OCI-LY1 (cell line): ENCODE data around the gene MARCKSL1.
"Not testable (repeated sequence)": the region's sequence is repeated elsewhere in the genome, so short reads cannot be mapped to it uniquely, and the experiment has no call there.

ENCODE experiments used
- H2AFZ ChIP-seq: fragments of 200-600 bp; sonication (generic), shearing (Covaris generic); 2 replicates; pipeline ENCODE4 v1.6.0; 2014; ENCODE audit warnings: antibody characterized with exemption, mild to moderate bottlenecking, low read length
- H3F3A ChIP-seq: fragments of 200-600 bp; sonication (generic), shearing (Covaris generic); 2 replicates; pipeline ENCODE4 v1.6.0; 2014; ENCODE audit warnings: mild to moderate bottlenecking, antibody characterized with exemption, low read length, moderate library complexity; ENCODE audit not compliant: insufficient read depth
- H3K27ac ChIP-seq: fragments of 200-600 bp; sonication (generic); 2 replicates; pipeline ENCODE4 v1.5.1; 2014; ENCODE audit warnings: low read length, mixed run types, mild to moderate bottlenecking, low read depth; ENCODE audit not compliant: poor library complexity, severe bottlenecking
- H3K27me3 ChIP-seq: fragments of 200-600 bp; sonication (generic); 2 replicates; pipeline ENCODE4 v1.6.0; 2014; ENCODE audit warnings: antibody characterized with exemption, mild to moderate bottlenecking, low read length, moderate library complexity; ENCODE audit not compliant: insufficient read depth
- H3K36me3 ChIP-seq: fragments of 200-600 bp; sonication (generic); 2 replicates; pipeline ENCODE4 v1.6.1; 2014; ENCODE audit warnings: mild to moderate bottlenecking, antibody characterized with exemption, low read length, moderate library complexity, mixed read lengths; ENCODE audit not compliant: insufficient read depth
- H3K4me1 ChIP-seq: fragments of 200-600 bp; sonication (generic); 2 replicates; pipeline ENCODE4 v1.5.1; 2014; ENCODE audit warnings: mild to moderate bottlenecking, low read length, moderate library complexity; ENCODE audit not compliant: insufficient read depth, severe bottlenecking
- H3K4me2 ChIP-seq: fragments of 200-600 bp; sonication (generic), shearing (Covaris generic); 2 replicates; pipeline ENCODE4 v1.6.1; 2014; ENCODE audit warnings: low read length
- H3K4me3 ChIP-seq: fragments of 200-600 bp; sonication (generic); 2 replicates; pipeline ENCODE4 v1.5.1; 2014; ENCODE audit warnings: low read length, low read depth, mild to moderate bottlenecking, mixed read lengths; ENCODE audit not compliant: poor library complexity, severe bottlenecking
- H3K79me2 ChIP-seq: fragments of 200-600 bp; shearing (Covaris generic); 2 replicates; pipeline ENCODE4 v1.6.1; 2016; ENCODE audit warnings: mixed run types, low read length, mixed read lengths; ENCODE audit not compliant: insufficient read depth
- H3K9ac ChIP-seq: fragments of 200-600 bp; sonication (generic), shearing (Covaris generic); 2 replicates; pipeline ENCODE4 v1.6.1; 2014; ENCODE audit warnings: mild to moderate bottlenecking, low read length, mixed read lengths
- H3K9me2 ChIP-seq: fragments of 200-600 bp; sonication (generic), shearing (Covaris generic); 2 replicates; pipeline ENCODE4 v1.6.1; 2014; ENCODE audit warnings: low read depth, mild to moderate bottlenecking, low read length, mixed read lengths
- H3K9me3 ChIP-seq: fragments of 200-600 bp; shearing (Covaris generic); 2 replicates; pipeline ENCODE4 v1.6.1; 2014; ENCODE audit warnings: low read length, mixed read lengths
- H4K20me1 ChIP-seq: fragments of 200-600 bp; sonication (generic), shearing (Covaris generic); 2 replicates; pipeline ENCODE4 v1.6.0; 2016; ENCODE audit warnings: mild to moderate bottlenecking, low read length; ENCODE audit not compliant: insufficient read depth
- CTCF ChIP-seq: fragments of 200-600 bp; sonication (generic), shearing (Covaris generic); IDR thresholded peaks from 2 replicates; pipeline ENCODE4 v1.5.1; 2017; ENCODE audit warnings: mild to moderate bottlenecking, antibody characterized with exemption, low read length, moderate library complexity, mixed read lengths
- EZH2 ChIP-seq: fragments of 200-600 bp; sonication (generic), shearing (Covaris generic); IDR thresholded peaks from 2 replicates; pipeline ENCODE4 v1.8.0; 2017; ENCODE audit warnings: borderline replicate concordance, mixed run types, mild to moderate bottlenecking, antibody characterized with exemption, low read length, moderate library complexity, mixed read lengths

Gene MARCKSL1

GRCh38 chr1:32299327-32299726, 36.7 kb downstream of the MARCKSL1 start:
- Histone ChIP-seq H3K4me3 (no peak overlapping the region), H3K4me1 (peaks cover 37% of the 10 kb centered on the region), H3F3A (no peaks in the 10 kb centered on the region), H4K20me1 (peaks cover 3% of the 10 kb centered on the region; the same call in 1 of the 2 replicates), H3K27me3 (no peaks in the 10 kb centered on the region), H3K27ac (no peak overlapping the region), H3K9me3 (no peaks in the 10 kb centered on the region; the same call in 1 of the 2 replicates), H3K9me2 (no peaks in the 10 kb centered on the region), H2AFZ (no peak overlapping the region), H3K36me3 (peaks cover 90% of the 10 kb centered on the region), H3K4me2 (no peak overlapping the region), H3K79me2 (peaks cover 89% of the 10 kb centered on the region), H3K9ac (no peak overlapping the region)
- TF ChIP-seq CTCF (no peak), EZH2 (no peak)

GRCh38 chr1:32298211-32298610, 37.8 kb downstream of the MARCKSL1 start:
- H3K4me2 ChIP-seq, H3K4me3 ChIP-seq, H3K9me3 ChIP-seq, H3K9me2 ChIP-seq, H4K20me1 ChIP-seq, H3K27ac ChIP-seq, H3K9ac ChIP-seq, H3K27me3 ChIP-seq, H3F3A ChIP-seq, H2AFZ ChIP-seq: not testable (repeated sequence)
- H3K79me2 ChIP-seq: peaks cover 88% of the 10 kb centered on the region
- peaks cover 88% of the 10 kb centered on the region for H3K36me3 ChIP-seq
- peaks cover 47% of the 10 kb centered on the region for H3K4me1 ChIP-seq

GRCh38 chr1:32291708-32292538, 44.1 kb downstream of the MARCKSL1 start, which contains the start of gene HDAC1:
TSS of gene HDAC1 (plus strand) at chr1:32292083. CDS start at chr1:32292170, 87 bp downstream.
- H2AFZ ChIP-seq: no peak within 1 kb of the TSS
- TF ChIP-seq CTCF (no peak), EZH2 (no peak)

More at GRCh38 chr1:32291708-32292538, 44.1 kb downstream of the MARCKSL1 start, which contains the start of gene HDAC1:
- H3K9me2 ChIP-seq: no peaks in the 10 kb centered on the region
- peaks cover 38% of the 10 kb centered on the region for H3K36me3 ChIP-seq
- peak within 1 kb of the TSS; percentile 90 for H3K27ac ChIP-seq
- peak within 1 kb of the TSS; percentile 94 for H3K4me3 ChIP-seq
- H3K9me3 ChIP-seq: no peaks in the 10 kb centered on the region
- no peaks in the 10 kb centered on the region for H3K27me3 ChIP-seq
- peaks cover 57% of the 10 kb centered on the region for H3K4me1 ChIP-seq
- H3K4me2 ChIP-seq: peak within 1 kb of the TSS; percentile 94
- H4K20me1 ChIP-seq: peaks cover 1% of the 10 kb centered on the region; the same call in 1 of the 2 replicates
- peaks cover 8% of the 10 kb centered on the region for H3F3A ChIP-seq
- peaks cover 48% of the 10 kb centered on the region for H3K79me2 ChIP-seq
- H3K9ac ChIP-seq: peak within 1 kb of the TSS; percentile 98
